Heart left ventricle (tissue), 16 donors: ENCODE data around the gene KRT86. TPM values are rescaled to one million over a fixed set of nuclear protein-coding genes. Genes with fewer than 3 reads are reported as not detected.
A peak's percentile ranks its signal among the peaks of the same experiment; 100 is the strongest.
"Not testable (repeated sequence)": the region's sequence is repeated elsewhere in the genome, so short reads cannot be mapped to it uniquely, and the experiment has no call there.

Experiments used
- ATAC-seq, 4 donors: fragments of 200-7000 bp; cut with Tn5 transposase; one replicate each; pipeline ENCODE4 v1.9.1; 2020 to 2022; ENCODE audit warnings: moderate library complexity in 4 of 4, mild to moderate bottlenecking in 3 of 4, moderate number of reproducible peaks in 1 of 4
- DNase-seq, 5 donors: peaks; one replicate each; pipeline ENCODE4 v3.0.0-alpha.2; 2020
- H3K27ac ChIP-seq, 12 donors: fragments of 200-600 bp; sonication (generic) in 4 of 12; one replicate each; pipeline versions ENCODE4 v1.5.0 to v1.8.0; 2016 to 2022; ENCODE audit warnings: mild to moderate bottlenecking in 2 of 12
- H3K27me3 ChIP-seq, 9 donors: fragments of 200-600 bp; sonication (generic) in 2 of 9; one replicate each; pipeline versions ENCODE4 v1.5.1 to v1.8.0; 2016 to 2022; ENCODE audit warnings: mild to moderate bottlenecking in 3 of 9
- H3K36me3 ChIP-seq, 9 donors: fragments of 200-600 bp; sonication (generic) in 2 of 9; one replicate each; pipeline versions ENCODE4 v1.5.0 to v1.8.0; 2018 to 2022; ENCODE audit warnings: mild to moderate bottlenecking in 2 of 9
- H3K4me1 ChIP-seq, 12 donors: fragments of 200-600 bp; sonication (generic) in 4 of 12; one replicate each; pipeline versions ENCODE4 v1.5.0 to v1.8.0; 2016 to 2022; ENCODE audit warnings: mild to moderate bottlenecking in 3 of 12
- H3K4me3 ChIP-seq, 12 donors: fragments of 200-600 bp; sonication (generic) in 4 of 12; one replicate each; pipeline versions ENCODE4 v1.5.0 to v1.8.0; 2017 to 2022; ENCODE audit warnings: mild to moderate bottlenecking in 9 of 12, moderate library complexity in 4 of 12
- H3K9me3 ChIP-seq, 12 donors: fragments of 200-600 bp; sonication (generic) in 4 of 12; one replicate each; pipeline versions ENCODE4 v1.5.0 to v1.8.0; 2016 to 2022; ENCODE audit warnings: mild to moderate bottlenecking in 1 of 12
- CTCF ChIP-seq, 12 donors: fragments of 200-600 bp; sonication (generic) in 4 of 12; IDR thresholded peaks; one replicate each; pipeline versions ENCODE4 v1.5.0 to v1.8.0; 2018 to 2022; ENCODE audit warnings: antibody characterized with exemption in 12 of 12, mild to moderate bottlenecking in 5 of 12
- POLR2A ChIP-seq, 2 donors: fragments of 450-650 bp; IDR thresholded peaks; one replicate each; pipeline ENCODE4 v1.6.1; 2017; ENCODE audit warnings: antibody characterized with exemption in 2 of 2, mild to moderate bottlenecking in 2 of 2, moderate library complexity in 2 of 2
- WGBS, 4 donors: extraction: QIAGEN DNeasy Blood & Tissue Kit in 2 of 4; methylation state at CpG; one replicate each; pipeline versions ENCODE4 v1.1.5 to v1.1.7; 2013 to 2018; 5-methylcytosine and 5-hydroxymethylcytosine counted together
- intact Hi-C, 10 donors: fragments of 100-400 bp; cut with DNase I; formaldehyde crosslinking; loops; one replicate each; pipeline versions ENCODE4 v1.11.1 to v1.14.2; 2022
- polyA plus RNA-seq, 2 donors: library from polyadenylated mRNA; stranded (reverse); fragments of 200-250 nt; gene quantifications; one replicate each; pipeline ENCODE4 v1.2.3, GENCODE V29; 2013
- total RNA-seq, 9 donors: library from RNA; depleted of rRNA in 2 of 9; stranded (reverse); fragments of >200 nt in 2 of 9; fragmentation: NEBNext Ultra II Directional in 3 of 9; extraction: Animal tissue kit (Norgen Biotek cat#: 25700) in 3 of 9; gene quantifications; one replicate each; pipeline versions ENCODE4 v1.1.0 to v1.2.4, GENCODE V29; 2016 to 2023
- donor health status: ischemic (EF 13 %, LVEDD 7.1; RV severe dilation, severe dysfunction).
- donor health status: healthy with polysubstance abuse.
- donor health status: DM: no; HTN: yes; CAD: no.
- donor health status: DM: no; HTN: no; CAD: no.
- donor health status: ischemic (EF 25% LVEDD 6.9; RV normal size, moderate dysfunction).
- donor health status: ischemic (EF 25% LVEDD 5.7; RV mildly dilated, moderate dysfunction).
- donor health status: healthy.
- donor health status: DM: yes; HTN: yes; CAD: no.
- donor health status: ischemic (EF 35%, LVEDD 5.7; RV mildly dilated, moderate dysfunction).
- donor health status: nonischemic (EF 11% LVEDD 7.7; RV severe dilation, severe dysfunction).
- donor health status: DM: yes; HTN: yes; CAD: no.
- donor health status: PGD.
- donor health status: ischemic (EF 29% LVEDD 5.4; RV normal size, mild dysfunction).
- donor health status: nonischemic (EF 23%, LVEDD 6.1; RV moderate dilation, normal function).

The KRT86 gene
- total and polyA plus RNA-seq, 11 donors = not detected

DNA sequence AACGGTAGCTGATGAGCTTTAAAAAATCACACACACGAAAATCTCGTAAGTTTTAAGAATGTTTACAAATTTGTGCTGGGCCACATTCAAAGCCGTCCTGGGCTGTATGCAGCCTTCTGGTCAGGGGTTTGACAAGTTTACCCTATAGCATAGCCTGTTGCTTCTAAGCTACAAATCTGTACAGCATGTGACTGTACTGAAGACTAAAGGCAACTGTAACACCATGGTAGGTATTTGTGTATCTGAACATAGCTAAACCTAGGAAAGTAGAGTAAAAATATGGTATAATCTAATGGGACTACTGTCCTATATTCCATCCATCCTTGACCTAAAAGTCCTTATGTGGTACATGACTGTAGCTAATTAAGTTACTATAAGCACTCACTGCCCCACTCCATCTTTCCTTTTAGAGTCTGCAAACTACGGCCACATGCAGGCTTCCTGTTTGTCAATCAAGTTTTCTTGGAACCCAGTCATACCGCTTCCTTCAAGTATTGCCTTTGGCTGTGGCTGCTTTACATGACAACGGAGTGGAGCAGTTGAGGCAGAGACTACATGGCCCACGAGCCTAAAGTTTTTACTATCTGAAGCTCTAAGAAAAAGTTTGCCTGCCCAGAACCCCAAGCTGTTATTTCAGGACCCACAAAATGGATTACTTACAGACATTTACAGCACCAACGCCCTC is 22.9 kb upstream of the KRT86 start:
- Histone ChIP-seq H3K4me1 (peaks cover 0 to 20% (median 7%) of the 10 kb centered on the region in 12 donors), H3K27ac (no peak overlapping the region), H3K27me3 (peaks cover 0 to 49% (median 13%) of the 10 kb centered on the region in 9 donors), H3K36me3 (no peaks in the 10 kb centered on the region), H3K4me3 (no peak overlapping the region), H3K9me3 (no peaks in the 10 kb centered on the region)
- ATAC-seq (no peak), DNase-seq (no peak)
- intact Hi-C loops = no loop called here
- WGBS, 4 donors = 74 to 80% (median 79%) methylated on average over 9 of the region's 9 CpGs
- TF ChIP-seq CTCF (IDR thresholded peaks at IDR 0.05) (no peak), POLR2A (IDR thresholded peaks at IDR 0.05) (no peak)

DNA sequence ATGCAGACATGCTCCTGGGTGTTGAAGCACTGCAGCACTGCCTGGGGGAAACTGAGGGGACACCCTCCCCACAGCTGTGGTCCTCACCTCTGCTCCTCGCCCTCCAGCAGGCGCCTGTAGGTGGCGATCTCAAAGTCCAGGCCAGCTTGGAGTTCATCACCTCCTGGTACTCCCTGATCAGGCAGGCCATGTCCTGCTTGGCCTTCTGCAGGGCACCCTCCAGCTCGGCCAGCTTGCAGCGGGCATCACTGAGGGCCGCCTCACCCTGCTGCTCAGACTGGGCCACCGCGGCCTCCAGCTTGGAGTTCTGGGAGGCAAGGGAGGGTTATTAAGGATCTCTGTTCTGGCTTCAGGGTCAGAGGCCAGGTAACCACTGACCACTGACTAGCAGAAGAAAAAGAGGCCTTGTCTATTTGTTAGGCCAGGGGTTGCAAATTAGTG is 22.2 kb upstream of the KRT86 start:
- DNase-seq, H3K27ac ChIP-seq, H3K9me3 ChIP-seq, intact Hi-C loops, H3K36me3 ChIP-seq, H3K4me3 ChIP-seq, ATAC-seq: not testable (repeated sequence)
- peak in 2 of 12 donors; percentile 12 to 13 for TF ChIP-seq CTCF (IDR thresholded peaks at IDR 0.05)
- 77 to 100% (median 87%) methylated on average over 2 to 8 of the region's 8 CpGs for WGBS, 4 donors
- peaks cover 0 to 56% (median 20%) of the 10 kb centered on the region in 9 donors for H3K27me3 ChIP-seq
- H3K4me1 ChIP-seq = peaks cover 0 to 20% (median 6%) of the 10 kb centered on the region in 12 donors

- DNase-seq = no peak
- no peak for ATAC-seq
- H3K27me3 ChIP-seq = peaks cover under 1 to 63% (median 26%) of the 10 kb centered on the region in 9 donors
- WGBS, 4 donors = 93 to 97% (median 95%) methylated on average over 11 of the region's 11 CpGs
- no peak overlapping the region for H3K27ac ChIP-seq
- TF ChIP-seq CTCF (IDR thresholded peaks at IDR 0.05) (no peak), POLR2A (IDR thresholded peaks at IDR 0.05) (no peak)
- H3K36me3 ChIP-seq = no peaks in the 10 kb centered on the region
- no peak overlapping the region for H3K4me3 ChIP-seq
- peaks cover 0 to 20% (median 6%) of the 10 kb centered on the region in 12 donors for H3K4me1 ChIP-seq
- intact Hi-C loops = no loop called here
- H3K9me3 ChIP-seq = no peaks in the 10 kb centered on the region
Observed at GRCh38 chr12:52252728-52253343, 21.6 kb upstream of the KRT86 start.

GRCh38 chr12:52253391-52254179 is 20.9 kb upstream of the KRT86 start:
- H3K27ac ChIP-seq = no peak overlapping the region
- H3K4me3 ChIP-seq = no peak overlapping the region
- TF ChIP-seq CTCF (IDR thresholded peaks at IDR 0.05) (no peak), POLR2A (IDR thresholded peaks at IDR 0.05) (no peak)
- H3K27me3 ChIP-seq = peaks cover 8 to 69% (median 33%) of the 10 kb centered on the region in 9 donors
- peaks cover 0 to 24% (median 7%) of the 10 kb centered on the region in 12 donors for H3K4me1 ChIP-seq
- DNase-seq (no peak), ATAC-seq (no peak)
- H3K36me3 ChIP-seq = no peaks in the 10 kb centered on the region
- 87 to 95% (median 90%) methylated on average over 14 of the region's 14 CpGs for WGBS, 4 donors
- H3K9me3 ChIP-seq = no peaks in the 10 kb centered on the region
- intact Hi-C loops = loop anchor here in 1 of 10 donors (2.0 kb wide), 1 partner anchor 21 kb away; the partner anchor contains the start of gene KRT86
